A549 (cell line): ENCODE measurements around the gene ASPG. TPM values are rescaled to one million over a fixed set of nuclear protein-coding genes. Genes with fewer than 3 reads are reported as not detected.

Experiments
- ATAC-seq, 2 experiments: fragments of 200-7000 bp in 1 of 2; fragments of >200 bp in 1 of 2; cut with Nextera tagmentation in 1 of 2; cut with Tn5 transposase in 1 of 2; 3 replicates each; pipeline versions ENCODE4 v1.8.0 to v1.9.1; 2018 to 2020; ENCODE audit warnings: mild to moderate bottlenecking in 1 of 2, moderate library complexity in 1 of 2
- CTCF ChIA-PET: fragments of 300-600 bp; sonication (Branson Sonifier 250); formaldehyde crosslinking; extraction: SDS; loops from one replicate; lab custom pipeline; 2021; ENCODE audit warnings: antibody characterized with exemption, inconsistent platforms; lab: Yijun Ruan, JAX
- POLR2A ChIA-PET: fragments of 350-600 bp; formaldehyde crosslinking; extraction: SDS; loops from one replicate; lab custom pipeline; 2021; ENCODE audit warnings: antibody characterized with exemption, inconsistent platforms; lab: Yijun Ruan, JAX
- DNase-seq, 2 experiments: peaks; one replicate each; pipeline versions ENCODE4 v3.0.0 to v3.0.0-alpha.2; 2011 to 2016; ENCODE audit warnings: low read depth in 1 of 2, low spot score in 1 of 2
- FAIRE-seq: peaks from 2 replicates; lab custom pipeline; 2011; peaks lifted over from hg19 to GRCh38; lab: Jason Lieb, UNC
- H3K27ac ChIP-seq, 2 experiments: fragments of >200 bp; sonication (Bioruptor Twin); formaldehyde crosslinking; 3 replicates each; pipeline ENCODE4 v1.5.1; 2016 to 2017
- H3K4me1 ChIP-seq: fragments of >200 bp; sonication (Bioruptor Twin); formaldehyde crosslinking; 3 replicates; pipeline ENCODE4 v1.6.1; 2016
- H3K4me2 ChIP-seq: fragments of >200 bp; sonication (Bioruptor Twin); formaldehyde crosslinking; 3 replicates; pipeline ENCODE4 v1.6.1; 2016
- H3K4me3 ChIP-seq: fragments of >200 bp; sonication (Bioruptor Twin); formaldehyde crosslinking; 3 replicates; pipeline ENCODE4 v1.5.1; 2016
- H3K9me3 ChIP-seq: fragments of >200 bp; sonication (Bioruptor Twin); formaldehyde crosslinking; 3 replicates; pipeline ENCODE4 v1.6.1; 2016
- BHLHE40 ChIP-seq: IDR thresholded peaks from 2 replicates; pipeline ENCODE4 v1.6.1; 2012; ENCODE audit warnings: low read depth, low read length, inconsistent platforms
- CBX8 ChIP-seq: fragments of 200-600 bp; sonication (generic); IDR thresholded peaks from 2 replicates; pipeline ENCODE4 v1.6.1; 2016
- CTCF ChIP-seq: fragments of >200 bp; sonication (Bioruptor Twin); formaldehyde crosslinking; IDR thresholded peaks from 3 replicates; pipeline ENCODE4 v1.5.1; 2016
- FOSL2 ChIP-seq, 2 experiments: fragments of 450-650 bp in 1 of 2; fragments of >200 bp in 1 of 2; sonication (Bioruptor Twin) in 1 of 2; formaldehyde crosslinking; IDR thresholded peaks; 2 replicates each; pipeline versions ENCODE4 v1.5.0 to v1.6.1; 2016 to 2020; ENCODE audit warnings: mild to moderate bottlenecking in 1 of 2, moderate library complexity in 1 of 2
- HOXA7 ChIP-seq: fragments of 250-450 bp; sonication (Bioruptor Pico); IDR thresholded peaks from 2 replicates; pipeline ENCODE4 v1.5.0; 2020; ENCODE audit warnings: mild to moderate bottlenecking, moderate library complexity
- HOXB13 ChIP-seq: fragments of 250-450 bp; sonication (Bioruptor Pico); IDR thresholded peaks from 2 replicates; pipeline ENCODE4 v1.5.0; 2020; ENCODE audit warnings: low read depth, mild to moderate bottlenecking, moderate library complexity
- JUN ChIP-seq, 2 experiments: fragments of >200 bp; sonication (Bioruptor Twin); formaldehyde crosslinking; IDR thresholded peaks; 2 replicates in 1 of 2; 3 replicates in 1 of 2; pipeline ENCODE4 v1.6.1; 2016 to 2017
- MAZ ChIP-seq: fragments of 150-350 bp; IDR thresholded peaks from 2 replicates; pipeline ENCODE4 v1.6.1; 2014; ENCODE audit warnings: antibody characterized with exemption, low read depth, low read length, borderline replicate concordance
- RAD21 ChIP-seq, 2 experiments: fragments of >200 bp in 1 of 2; sonication (Bioruptor Twin) in 1 of 2; formaldehyde crosslinking in 1 of 2; IDR thresholded peaks in 1 of 2; conservative IDR thresholded peaks in 1 of 2; 2 replicates in 1 of 2; 3 replicates in 1 of 2; pipeline ENCODE4 v1.6.1; 2012 to 2018; ENCODE audit warnings: inconsistent platforms in 1 of 2
- SMC3 ChIP-seq: fragments of >200 bp; sonication (Bioruptor Twin); formaldehyde crosslinking; IDR thresholded peaks from 3 replicates; pipeline ENCODE4 v1.6.1; 2018; ENCODE audit warnings: inconsistent platforms
- TP53 ChIP-seq: fragments of 250-450 bp; sonication (Bioruptor Pico); IDR thresholded peaks from 2 replicates; pipeline ENCODE4 v1.5.0; 2021; ENCODE audit warnings: mild to moderate bottlenecking, moderate library complexity
- ZNF302 ChIP-seq: fragments of 250-450 bp; sonication (Bioruptor Pico); IDR thresholded peaks from 2 replicates; pipeline ENCODE4 v1.9.0; 2021; ENCODE audit warnings: inconsistent platforms, mild to moderate bottlenecking, moderate library complexity
- WGBS: methylation state at CpG from one replicate; pipeline ENCODE4 v1.1.6; 2017; ENCODE audit errors: missing lambda C conversion rate; 5-methylcytosine and 5-hydroxymethylcytosine counted together
- polyA plus RNA-seq, 4 experiments: library from polyadenylated mRNA; depleted of rRNA in 3 of 4; stranded (reverse); fragments of >200 nt; fragmentation: RNase III in 1 of 4; extraction: RNeasy Plus Mini Kit Qiagen cat#74134 plus additional on column Dnase treatment in 1 of 4; gene quantifications; 2 replicates in 3 of 4; 3 replicates in 1 of 4; pipeline ENCODE4 v1.2.3, GENCODE V29; 2011 to 2017
- TF ChIP-seq, protein P1 (sequence below): IDR thresholded peaks from 2 replicates; pipeline ENCODE4 v1.6.1; 2012
- TF ChIP-seq, protein P2 (sequence below): fragments of 250-450 bp; sonication (Bioruptor Pico); IDR thresholded peaks from 2 replicates; pipeline ENCODE4 v1.5.0; 2020; ENCODE audit warnings: low read depth, mild to moderate bottlenecking, moderate library complexity
- TF ChIP-seq, protein P3 (sequence below): fragments of 450-650 bp; IDR thresholded peaks from 2 replicates; pipeline ENCODE4 v1.6.1; 2014; ENCODE audit warnings: antibody characterized with exemption

ASPG gene
- polyA plus RNA-seq, 2 of the 4 experiments (the other 2 are of a cell fraction): not detected

GRCh38 chr14:104069541-104069940 is 16.0 kb upstream of the ASPG start:
- POLR2A ChIA-PET: no interaction called here
- WGBS: 40% methylated on average over 7 of the region's 7 CpGs
- TF ChIP-seq HOXB13 (CRISPR knock-in tag) (no peak), BHLHE40 (no peak)
- TF ChIP-seq, protein P1, sequence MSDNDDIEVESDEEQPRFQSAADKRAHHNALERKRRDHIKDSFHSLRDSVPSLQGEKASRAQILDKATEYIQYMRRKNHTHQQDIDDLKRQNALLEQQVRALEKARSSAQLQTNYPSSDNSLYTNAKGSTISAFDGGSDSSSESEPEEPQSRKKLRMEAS: no peak
- TF ChIP-seq, protein P2, sequence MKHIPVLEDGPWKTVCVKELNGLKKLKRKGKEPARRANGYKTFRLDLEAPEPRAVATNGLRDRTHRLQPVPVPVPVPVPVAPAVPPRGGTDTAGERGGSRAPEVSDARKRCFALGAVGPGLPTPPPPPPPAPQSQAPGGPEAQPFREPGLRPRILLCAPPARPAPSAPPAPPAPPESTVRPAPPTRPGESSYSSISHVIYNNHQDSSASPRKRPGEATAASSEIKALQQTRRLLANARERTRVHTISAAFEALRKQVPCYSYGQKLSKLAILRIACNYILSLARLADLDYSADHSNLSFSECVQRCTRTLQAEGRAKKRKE (CRISPR knock-in tag): no peak
- Histone ChIP-seq H3K4me1 (no peaks in the 10 kb centered on the region), H3K9me3 (peaks cover 41% of the 10 kb centered on the region), H3K4me2 (no peak overlapping the region), H3K4me3 (no peak overlapping the region), H3K27ac (no peak overlapping the region)
- CTCF ChIA-PET: interaction anchor here (0.6 to 2.9 kb wide), 3 partner anchors 9 to 167 kb away, joined by 5 to 11 read pairs (median 5); no protein-coding TSS in a partner anchor
- no peak for ATAC-seq
- FAIRE-seq: no peak
- DNase-seq: no peak

- FAIRE-seq (no peak), DNase-seq (no peak), ATAC-seq (no peak)
- Histone ChIP-seq H3K27ac (no peak overlapping the region), H3K4me3 (no peak overlapping the region), H3K4me2 (no peak overlapping the region), H3K4me1 (no peaks in the 10 kb centered on the region), H3K9me3 (peaks cover 23% of the 10 kb centered on the region)
- TF ChIP-seq FOSL2 (IDR thresholded peaks at IDR 0.05): no peak
- TF ChIP-seq FOSL2 (CRISPR knock-in tag; IDR thresholded peaks at IDR 0.05): no peak
- TF ChIP-seq, protein P3, sequence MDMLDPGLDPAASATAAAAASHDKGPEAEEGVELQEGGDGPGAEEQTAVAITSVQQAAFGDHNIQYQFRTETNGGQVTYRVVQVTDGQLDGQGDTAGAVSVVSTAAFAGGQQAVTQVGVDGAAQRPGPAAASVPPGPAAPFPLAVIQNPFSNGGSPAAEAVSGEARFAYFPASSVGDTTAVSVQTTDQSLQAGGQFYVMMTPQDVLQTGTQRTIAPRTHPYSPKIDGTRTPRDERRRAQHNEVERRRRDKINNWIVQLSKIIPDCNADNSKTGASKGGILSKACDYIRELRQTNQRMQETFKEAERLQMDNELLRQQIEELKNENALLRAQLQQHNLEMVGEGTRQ: no peak
- TF ChIP-seq CBX8: no peak
- no peak for TF ChIP-seq ZNF302 (CRISPR knock-in tag)
- 21% methylated on average over 3 of the region's 3 CpGs for WGBS
- POLR2A ChIA-PET: no interaction called here
- CTCF ChIA-PET: interaction anchor here (1.2 kb wide), 1 partner anchor 568 kb away, joined by 3 read pairs; no protein-coding TSS in a partner anchor
Measured at GRCh38 chr14:104072586-104072985, 12.9 kb upstream of the ASPG start.

- no peak for FAIRE-seq
- CTCF ChIA-PET: interaction anchor here (0.9 kb wide), 1 partner anchor 13 kb away, joined by 3 read pairs; no protein-coding TSS in a partner anchor
- Histone ChIP-seq H3K4me2 (no peak overlapping the region), H3K27ac (no peak overlapping the region), H3K4me1 (no peaks in the 10 kb centered on the region), H3K4me3 (no peak overlapping the region), H3K9me3 (peaks cover 18% of the 10 kb centered on the region)
- ATAC-seq: no peak
- 16% methylated on average over 4 of the region's 4 CpGs for WGBS
- DNase-seq: no peak
- TF ChIP-seq, protein P3: peak; percentile 46; the same call in 1 of the 2 replicates
- TF ChIP-seq MAZ: no peak
- POLR2A ChIA-PET: no interaction called here
Measured at GRCh38 chr14:104073764-104074163, 11.7 kb upstream of the ASPG start.

DNA sequence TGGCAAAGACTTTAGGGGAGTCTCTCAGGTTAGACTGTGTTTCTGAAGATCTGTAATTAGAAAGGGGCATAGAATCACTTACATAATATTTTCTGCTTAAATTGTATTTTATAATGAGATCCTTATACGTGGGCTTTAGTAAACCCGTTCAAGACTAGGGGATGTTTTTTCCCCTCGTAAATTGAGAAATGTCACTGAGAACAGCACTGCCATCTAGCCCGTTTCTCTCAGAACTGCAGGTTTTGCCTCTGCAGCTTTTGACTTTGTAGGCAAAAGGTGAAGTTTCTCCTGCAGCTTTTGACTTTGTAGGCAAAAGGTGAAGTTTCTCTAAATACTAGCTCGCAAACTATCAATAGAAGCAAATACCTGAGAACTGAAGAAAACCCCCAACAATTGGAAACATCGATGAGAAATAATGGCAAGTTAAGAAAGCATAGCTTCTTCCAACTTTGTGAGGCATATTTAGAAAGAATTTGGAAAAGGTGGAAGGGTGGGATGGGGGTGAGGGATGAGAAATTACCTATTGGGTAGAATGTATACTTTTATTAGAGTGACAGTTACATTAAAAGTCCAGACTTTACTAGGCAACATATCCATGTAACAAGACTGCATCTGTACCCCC is 9.9 kb upstream of the ASPG start:
- no peak for FAIRE-seq
- DNase-seq: no peak
- ATAC-seq: no peak

More for the DNA sequence above, 9.9 kb upstream of the ASPG start:
- peaks cover 18% of the 10 kb centered on the region for H3K9me3 ChIP-seq
- TF ChIP-seq CTCF (peak; percentile 42), TP53 (CRISPR knock-in tag) (no peak), SMC3 (0 out of 3 replicates have a peak, but pooled peaks have one; percentile 14), BHLHE40 (no peak), HOXA7 (CRISPR knock-in tag) (no peak), RAD21 (conservative IDR thresholded peaks at IDR 0.05 in 1 of 2, IDR thresholded peaks at IDR 0.05 in 1 of 2) (peak; percentile 22 to 43; a peak in 2 of 5 replicates), JUN (IDR thresholded peaks at IDR 0.05) (no peak)
- TF ChIP-seq, all 56 proteins: peak for 3
- WGBS: 1% methylated on average over 6 of the region's 6 CpGs
- Histone ChIP-seq H3K4me1 (no peaks in the 10 kb centered on the region), H3K4me3 (no peak overlapping the region), H3K4me2 (no peak overlapping the region), H3K27ac (no peak overlapping the region)
- POLR2A ChIA-PET: no interaction called here
- CTCF ChIA-PET: interaction anchor here (0.7 to 6.1 kb wide), 9 partner anchors 10 to 566 kb away, joined by 3 to 112 read pairs (median 5); no protein-coding TSS in a partner anchor
